ENCODE results near the gene OR2Y1. TPM values are rescaled to one million over a fixed set of nuclear protein-coding genes. Genes with fewer than 3 reads are reported as not detected.

OR2Y1 gene
- total RNA-seq, 2 donors from 2014 or later, result not detected

GRCh38 chr5:180718810-180719453 lies 20.9 kb downstream of the OR2Y1 start:
- peaks cover 3% of the 10 kb centered on the region for H3K4me1 ChIP-seq (ENCODE audit: control insufficient read depth, insufficient read depth, low read length)
- peaks cover 81% of the 10 kb centered on the region for H3K27me3 Mint-ChIP-seq (ENCODE audit: insufficient read depth)
- TF ChIP-seq CTCF (conservative IDR thresholded peaks at IDR 0.05), result peak; percentile 81
- peaks cover 5% of the 10 kb centered on the region for H3K9me3 ChIP-seq (ENCODE audit: control insufficient read depth, low read length)
- H3K27me3 ChIP-seq (ENCODE audit: control insufficient read depth, insufficient read depth, low read length, poor library complexity, severe bottlenecking), result peaks cover 57% of the 10 kb centered on the region
- H3K9ac ChIP-seq (ENCODE audit: extremely low read depth, low read length, poor library complexity, severe bottlenecking), result no peak overlapping the region
- no peaks in the 10 kb centered on the region for H3K36me3 Mint-ChIP-seq (ENCODE audit: low read depth)
- no peak overlapping the region for H3K27ac ChIP-seq (ENCODE audit: low read depth, low read length)
- H3K4me3 ChIP-seq (ENCODE audit: low read length), result no peak overlapping the region
- no peak overlapping the region for H3K4me3 Mint-ChIP-seq
- no peaks in the 10 kb centered on the region for H3K36me3 ChIP-seq (ENCODE audit: control insufficient read depth, insufficient read depth, low read length)
- WGBS, 2 experiments (ENCODE audit: insufficient coverage in 1 of 2, insufficient read length in 1 of 2), result 57 to 62% methylated on average over 5 to 6 of the region's 6 CpGs
- peak; percentile 72 for DNase-seq
- H3K9me3 Mint-ChIP-seq, result peaks cover 10% of the 10 kb centered on the region
- H3K27ac Mint-ChIP-seq, result no peak overlapping the region
- H3K4me1 Mint-ChIP-seq, result peaks cover 9% of the 10 kb centered on the region

GRCh38 chr5:180717989-180718388 lies 21.9 kb downstream of the OR2Y1 start:
- Histone ChIP-seq H3K4me3 (ENCODE audit: low read length) (no peak overlapping the region), H3K36me3 (ENCODE audit: control insufficient read depth, insufficient read depth, low read length) (no peaks in the 10 kb centered on the region), H3K27ac (ENCODE audit: low read depth, low read length) (no peak overlapping the region), H3K4me1 (ENCODE audit: control insufficient read depth, insufficient read depth, low read length) (peaks cover 3% of the 10 kb centered on the region), H3K9ac (ENCODE audit: extremely low read depth, low read length, poor library complexity, severe bottlenecking) (no peak overlapping the region), H3K27me3 (ENCODE audit: control insufficient read depth, insufficient read depth, low read length, poor library complexity, severe bottlenecking) (peaks cover 56% of the 10 kb centered on the region), H3K9me3 (ENCODE audit: control insufficient read depth, low read length) (peaks cover 5% of the 10 kb centered on the region)
- TF ChIP-seq CTCF (conservative IDR thresholded peaks at IDR 0.05), result no peak
- DNase-seq, result no peak
- no CpG with 5 or more reads among the region's 1 CpG for WGBS, 2 experiments (ENCODE audit: insufficient coverage in 1 of 2, insufficient read length in 1 of 2)
- Mint-ChIP-seq H3K36me3 (ENCODE audit: low read depth) (no peaks in the 10 kb centered on the region), H3K4me3 (no peak overlapping the region), H3K27me3 (ENCODE audit: insufficient read depth) (peaks cover 79% of the 10 kb centered on the region), H3K9me3 (peaks cover 14% of the 10 kb centered on the region), H3K27ac (no peak overlapping the region), H3K4me1 (peaks cover 9% of the 10 kb centered on the region)

- TF ChIP-seq CTCF (conservative IDR thresholded peaks at IDR 0.05), result no peak
- no peak for DNase-seq
- peaks cover 15% of the 10 kb centered on the region for H3K9me3 ChIP-seq (ENCODE audit: control insufficient read depth, low read length)
- Mint-ChIP-seq H3K27me3 (ENCODE audit: insufficient read depth) (peaks cover 7% of the 10 kb centered on the region), H3K27ac (no peak overlapping the region), H3K9me3 (peaks cover 40% of the 10 kb centered on the region), H3K36me3 (ENCODE audit: low read depth) (no peaks in the 10 kb centered on the region), H3K4me1 (peaks cover 1% of the 10 kb centered on the region), H3K4me3 (no peak overlapping the region)
- H3K4me1 ChIP-seq (ENCODE audit: control insufficient read depth, insufficient read depth, low read length), result peaks cover 3% of the 10 kb centered on the region
- H3K27me3 ChIP-seq (ENCODE audit: control insufficient read depth, insufficient read depth, low read length, poor library complexity, severe bottlenecking), result no peaks in the 10 kb centered on the region
- H3K9ac ChIP-seq (ENCODE audit: extremely low read depth, low read length, poor library complexity, severe bottlenecking), result no peak overlapping the region
- H3K36me3 ChIP-seq (ENCODE audit: control insufficient read depth, insufficient read depth, low read length), result no peaks in the 10 kb centered on the region
- no peak overlapping the region for H3K27ac ChIP-seq (ENCODE audit: low read depth, low read length)
- 56 to 69% methylated on average over 2 of the region's 2 CpGs for WGBS, 2 experiments (ENCODE audit: insufficient coverage in 1 of 2, insufficient read length in 1 of 2)
- H3K4me3 ChIP-seq (ENCODE audit: low read length), result peak overlapping the region; percentile 19
Observed at GRCh38 chr5:180704362-180704761, 35.5 kb downstream of the OR2Y1 start.

All from endodermal cell (in vitro differentiated cells).